HG03442 (cell line): ENCODE measurements around the gene LRP2.
"Not testable (repeated sequence)": the region's sequence is repeated elsewhere in the genome, so short reads cannot be mapped to it uniquely, and the experiment has no call there.

ENCODE experiments used
- ATAC-seq: cut with Tn5 transposase; IDR thresholded peaks from one replicate; pipeline ENCODE4 v1.9.1; 2021; ENCODE audit warnings: mild to moderate bottlenecking, moderate library complexity; ENCODE audit not compliant: unreplicated experiment

Gene LRP2

GRCh38 chr2:169362118-169362893, at the start of gene LRP2:
LRP2 (minus strand) TSS chr2:169362534; CDS start chr2:169362399, 135 bp downstream.
- ATAC-seq, result no peak

DNA sequence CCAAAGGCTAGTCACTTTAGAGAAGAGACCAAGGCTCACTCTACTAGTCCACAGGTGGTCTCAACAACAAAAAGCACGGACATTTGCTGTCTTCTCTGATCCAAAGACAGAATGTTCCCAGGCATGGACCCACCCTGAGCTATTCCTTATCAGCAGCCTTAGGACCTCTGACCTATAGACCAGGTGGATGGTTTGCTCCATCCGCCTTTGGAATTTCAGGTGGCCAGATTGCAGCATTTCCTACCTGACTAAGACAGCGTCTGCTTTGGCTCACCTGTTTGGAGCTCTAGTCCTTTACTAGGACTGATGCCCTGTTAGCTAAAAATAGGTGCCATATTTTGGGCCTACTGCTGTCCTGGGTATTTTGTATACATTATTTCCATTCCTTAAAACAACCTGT, 44.6 kb upstream of the LRP2 start:
- ATAC-seq, result no peak

DNA sequence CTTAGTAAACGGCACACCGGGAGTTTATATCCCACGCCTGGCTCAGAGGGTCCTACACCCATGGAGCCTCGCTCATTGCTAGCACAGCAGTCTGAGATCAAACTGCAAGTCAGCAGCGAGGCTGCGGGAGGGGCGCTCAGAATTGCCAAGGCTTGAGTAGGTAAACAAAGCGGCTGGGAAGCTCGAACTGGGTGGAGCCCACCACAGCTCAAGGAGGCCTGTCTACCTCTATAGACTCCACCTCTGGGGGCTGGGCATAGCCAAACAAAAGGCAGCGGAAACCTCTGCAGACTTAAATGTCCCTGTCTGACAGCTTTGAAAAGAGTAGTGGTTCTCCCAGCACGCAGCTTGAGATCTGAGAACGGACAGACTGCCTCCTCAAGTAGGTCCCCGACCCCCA, 37.2 kb upstream of the LRP2 start:
- ATAC-seq, result not testable (repeated sequence)

DNA sequence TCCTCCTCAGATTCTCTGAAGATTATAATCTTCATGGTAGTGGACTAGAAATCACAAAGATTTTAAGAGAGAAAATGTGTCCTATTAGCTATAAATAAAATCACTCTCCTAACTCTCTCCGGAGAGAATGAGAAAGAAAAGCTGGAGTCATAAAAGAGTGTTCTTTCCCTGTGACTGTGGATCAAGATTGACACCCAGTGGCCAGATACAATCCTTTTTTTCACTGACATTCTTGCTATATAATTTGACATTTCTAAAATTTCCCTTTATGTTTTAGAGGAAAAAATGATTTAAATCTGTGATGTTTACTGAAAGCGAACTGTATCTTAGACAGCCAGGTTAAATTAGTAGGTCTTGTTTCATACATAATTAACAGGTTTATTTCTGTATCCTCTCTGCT, 35.4 kb upstream of the LRP2 start:
- ATAC-seq, result no peak

DNA sequence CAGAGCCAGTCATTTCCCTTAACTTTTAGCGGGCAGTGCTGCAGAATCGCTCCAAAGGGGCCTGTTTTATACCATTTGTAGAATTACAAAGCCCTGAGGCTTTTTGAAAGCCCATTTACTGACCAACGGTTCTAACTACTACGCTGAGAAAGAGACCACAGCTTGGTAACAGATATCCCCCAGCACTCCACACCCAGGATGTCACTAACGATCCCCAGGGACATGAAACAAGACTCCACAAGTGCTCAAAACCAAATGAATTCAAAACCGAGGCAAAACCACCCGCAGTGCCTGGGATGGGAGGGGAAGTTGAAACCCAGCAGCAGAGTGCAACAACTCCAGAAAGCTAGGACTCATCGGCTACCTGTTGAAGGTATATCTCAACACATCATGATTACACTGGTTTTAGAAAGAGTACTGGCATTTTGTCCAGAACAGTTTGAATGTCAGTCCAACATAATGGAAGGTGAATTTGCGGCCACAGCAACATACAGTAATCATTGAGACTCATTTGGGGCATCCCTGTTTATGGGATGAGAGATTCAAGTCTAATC, 33.6 kb upstream of the LRP2 start:
- ATAC-seq, result no peak

- ATAC-seq, result peak; percentile 80
Measured at GRCh38 chr2:169393068-169393590, 30.8 kb upstream of the LRP2 start.

DNA sequence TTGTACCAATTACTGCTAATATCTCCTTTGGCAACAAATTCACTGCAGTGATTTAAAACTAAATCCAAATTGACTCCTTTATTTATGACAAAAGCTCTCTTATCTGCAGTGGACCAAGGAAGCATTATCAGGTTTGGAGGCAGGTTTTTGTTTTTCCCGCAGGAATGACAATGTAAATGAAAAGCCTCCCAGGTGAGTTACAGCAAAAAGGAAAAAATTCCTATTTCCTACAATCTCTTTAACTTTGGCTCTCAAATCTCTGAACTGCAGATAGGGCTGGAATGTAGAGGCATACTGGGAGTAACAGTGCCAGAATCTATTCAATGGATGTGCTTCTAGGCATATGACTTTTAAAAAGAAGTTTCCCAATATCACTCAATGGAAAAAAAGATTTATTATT, 28.9 kb upstream of the LRP2 start:
- no peak for ATAC-seq

DNA sequence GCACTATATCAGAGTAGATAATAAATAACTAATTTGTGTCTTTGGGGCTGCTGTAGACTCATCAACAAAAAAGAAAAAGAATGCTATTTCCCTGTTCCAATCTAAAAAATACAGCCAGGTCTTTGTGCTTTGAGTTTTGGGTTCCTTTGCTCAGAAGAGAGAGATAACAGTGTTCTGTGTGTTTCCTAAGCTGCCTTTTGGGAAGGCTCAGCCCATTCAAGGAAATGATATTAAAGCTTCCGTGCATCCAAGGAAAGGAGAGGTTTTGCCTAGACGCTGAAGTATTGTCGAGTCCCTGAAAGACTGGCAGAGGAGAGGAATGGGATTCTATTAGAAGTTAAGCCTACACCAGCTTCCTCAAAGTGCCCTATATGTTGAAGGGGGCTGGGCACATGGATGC, 25.8 kb upstream of the LRP2 start:
- no peak for ATAC-seq

DNA sequence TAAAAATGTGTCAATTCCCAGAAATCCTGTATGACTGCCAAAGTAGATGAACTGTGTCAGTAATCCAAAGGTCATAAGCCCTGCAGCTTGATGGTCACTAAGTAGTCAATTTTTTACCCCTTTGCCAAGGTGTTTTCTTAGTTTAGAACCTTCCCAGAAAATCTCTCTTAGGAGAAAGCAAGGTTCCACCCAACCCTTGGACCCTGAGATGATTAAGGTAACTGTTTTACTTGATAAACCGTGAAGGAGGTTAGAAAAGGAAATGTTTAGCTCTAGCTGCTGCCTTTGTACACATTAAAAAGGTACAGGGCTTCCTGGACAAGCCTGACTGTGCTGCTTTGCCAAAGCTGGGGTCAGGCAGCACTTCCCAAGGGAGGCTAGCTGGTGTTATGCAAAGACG, 24.4 kb upstream of the LRP2 start:
- no peak for ATAC-seq

DNA sequence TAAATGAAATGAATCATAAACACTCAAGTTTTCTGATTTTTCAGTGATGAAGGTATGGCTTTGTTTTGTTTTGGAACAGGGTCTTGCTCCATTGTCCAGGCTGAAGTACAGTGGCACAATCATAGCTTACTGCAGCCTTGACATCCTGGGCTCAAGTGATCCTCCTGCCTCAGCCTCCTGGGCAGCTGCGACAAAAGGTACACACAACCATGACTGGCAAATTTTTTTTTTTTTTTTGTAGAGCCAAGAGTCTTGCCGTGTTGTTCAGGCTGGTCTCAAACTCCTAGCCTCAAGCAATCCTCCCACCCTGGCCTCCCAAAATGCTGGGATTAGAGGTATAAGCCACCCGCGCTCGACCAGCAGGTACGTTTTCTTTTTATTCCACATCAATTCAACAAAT, 22.5 kb upstream of the LRP2 start:
- ATAC-seq, result no peak

GRCh38 chr2:169372561-169372960, 10.2 kb upstream of the LRP2 start:
- no peak for ATAC-seq

DNA sequence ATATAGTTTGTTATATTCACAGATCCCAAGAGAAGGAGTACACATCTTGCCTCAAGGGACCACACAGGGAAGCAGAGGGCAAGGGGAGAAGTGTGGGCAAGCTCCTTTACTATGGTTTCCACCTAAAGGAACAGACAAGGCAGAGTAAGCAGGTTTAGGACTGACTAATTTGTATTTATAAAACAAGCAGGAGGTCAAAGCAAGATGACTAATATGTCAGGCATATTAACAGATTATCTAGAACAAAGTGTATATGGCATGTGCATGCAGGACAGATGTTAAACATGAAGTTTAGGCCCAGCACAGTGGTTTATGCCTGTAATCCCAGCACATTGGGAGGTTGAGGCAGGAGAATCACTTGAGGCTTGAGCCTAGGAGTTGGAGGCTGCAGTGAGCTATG, 3.7 kb upstream of the LRP2 start:
- no peak for ATAC-seq

- peak; percentile 53 for ATAC-seq
Measured at GRCh38 chr2:169365029-169365480, 2.7 kb upstream of the LRP2 start.

DNA sequence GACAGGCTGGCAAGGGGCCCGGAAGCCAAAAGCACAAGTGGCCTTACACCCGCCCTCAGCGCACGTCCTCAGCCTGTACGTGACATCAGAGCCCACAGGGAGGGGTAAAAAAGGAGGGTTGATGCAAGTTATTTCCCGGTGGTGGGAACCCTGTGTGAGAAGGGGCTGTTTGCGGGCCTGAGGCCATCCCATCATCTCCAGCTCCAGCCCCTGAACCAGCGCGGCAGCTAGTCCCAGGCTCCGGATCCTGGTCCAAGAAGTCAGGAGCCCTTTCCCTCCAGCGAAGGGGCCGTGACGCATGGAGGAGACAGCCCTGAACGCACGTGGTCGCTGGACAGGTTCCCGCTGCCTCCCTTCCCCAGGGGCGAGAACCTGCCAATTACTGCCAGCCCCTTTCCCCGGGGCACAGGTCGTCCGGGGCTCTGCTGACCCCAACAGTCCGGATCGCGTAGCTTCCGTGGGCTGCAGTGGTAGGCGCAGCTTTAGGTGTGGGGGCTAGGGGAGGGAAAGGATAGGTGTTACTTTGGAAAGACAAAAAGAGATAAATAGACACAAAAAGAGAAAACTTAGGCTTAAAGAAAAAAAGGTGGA, 1.3 kb upstream of the LRP2 start:
- peak; percentile 48 for ATAC-seq

- ATAC-seq, result no peak
Measured at GRCh38 chr2:169362894-169363559, 693 bp upstream of the LRP2 start.

DNA sequence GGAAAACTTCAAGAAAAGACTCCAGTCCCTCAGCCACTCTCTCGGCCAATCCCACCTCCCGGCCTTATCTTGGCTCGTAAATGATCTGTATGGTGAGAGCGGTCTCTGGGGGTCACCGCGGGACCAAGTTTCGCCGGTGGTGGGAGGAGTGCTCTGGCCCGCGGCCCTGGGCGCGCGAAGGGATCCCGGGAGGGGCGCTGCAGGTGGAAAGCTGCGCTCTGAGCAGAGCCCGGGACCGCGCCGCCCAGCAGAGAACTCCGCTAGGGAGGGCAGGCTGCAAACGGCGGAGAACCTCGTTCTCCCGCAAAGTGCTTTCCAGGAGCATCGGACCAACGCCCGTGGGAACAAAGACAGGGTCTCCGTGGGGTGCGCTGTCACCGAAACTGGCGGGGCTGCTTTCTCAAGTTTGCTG, 622 bp downstream of the LRP2 start:
- no peak for ATAC-seq

DNA sequence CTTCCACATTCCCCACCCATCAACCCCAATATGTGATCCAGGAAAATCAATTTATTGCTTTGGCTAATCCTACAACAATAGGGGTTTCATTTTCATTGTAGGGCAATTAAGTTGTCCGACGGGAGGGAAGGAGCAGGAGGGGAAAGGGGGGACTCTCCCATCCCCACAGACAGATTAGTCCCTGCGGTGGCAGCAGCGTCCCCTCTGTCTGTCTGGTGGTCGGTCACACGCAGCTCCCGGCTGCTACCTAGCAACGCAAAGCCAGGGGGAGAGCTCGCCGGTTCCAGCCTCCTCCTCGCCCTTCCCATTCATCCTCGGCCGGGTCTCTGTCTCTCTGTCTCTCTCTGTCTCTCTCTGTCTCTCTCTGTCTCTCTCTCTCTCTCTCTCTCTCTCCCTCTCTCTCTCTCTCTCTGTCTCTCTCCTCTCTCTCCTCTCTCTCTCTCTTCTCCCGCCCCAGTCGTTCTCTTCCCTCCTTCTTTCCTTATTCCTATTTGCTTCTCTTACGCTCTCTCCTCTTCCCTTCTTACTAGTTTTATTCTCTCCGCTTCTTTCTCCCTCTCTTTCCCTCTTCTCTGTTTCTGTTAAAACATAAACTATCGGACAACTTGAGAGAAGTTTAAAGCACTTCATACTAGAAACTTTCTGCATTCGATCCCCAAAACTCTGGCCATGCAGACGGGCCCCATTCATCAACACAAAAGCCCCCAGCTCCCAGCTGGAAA, 1.2 kb downstream of the LRP2 start:
- ATAC-seq, result no peak

GRCh38 chr2:169358016-169358415, 4.3 kb downstream of the LRP2 start:
- ATAC-seq, result no peak

- ATAC-seq, result no peak
Measured at GRCh38 chr2:169354244-169354643, 8.1 kb downstream of the LRP2 start.

DNA sequence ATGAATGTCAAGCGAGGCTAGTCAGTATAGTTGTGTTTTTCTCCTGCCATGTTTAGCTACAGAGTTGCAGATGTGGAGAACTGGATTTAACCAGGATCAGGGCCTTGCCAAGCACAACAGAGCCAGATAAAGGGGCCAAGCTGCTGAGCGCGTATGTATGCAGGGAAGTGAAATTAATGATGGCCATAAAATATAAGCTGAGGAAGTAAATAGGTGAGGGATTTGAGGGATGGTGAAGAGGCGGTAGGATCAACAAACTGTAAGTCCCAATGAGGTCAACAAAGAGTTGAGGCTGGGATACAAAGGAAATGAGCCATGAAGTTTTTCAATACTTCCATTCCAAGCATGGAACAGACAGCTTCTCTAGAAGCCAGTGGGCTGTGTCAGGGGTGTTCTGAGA, 10.6 kb downstream of the LRP2 start:
- no peak for ATAC-seq

DNA sequence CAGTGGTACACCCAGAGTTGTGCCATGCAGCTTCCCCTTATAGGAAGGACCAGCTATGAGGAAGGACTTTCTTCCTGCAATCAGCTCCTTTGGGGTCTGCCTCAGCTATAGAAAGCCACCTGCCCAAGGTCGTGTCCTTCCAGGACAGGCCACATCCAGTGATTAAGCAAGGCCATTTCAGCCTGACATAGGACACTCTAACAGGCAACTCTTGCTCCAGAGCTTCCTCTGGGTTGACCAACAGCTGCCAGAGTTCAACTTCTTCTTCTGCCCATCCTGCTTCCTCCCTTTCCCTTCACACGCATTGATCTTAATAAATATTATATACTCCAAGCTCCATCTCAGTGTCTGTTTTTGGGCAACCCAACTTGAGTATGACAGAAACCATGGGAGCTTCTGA, 12.8 kb downstream of the LRP2 start:
- ATAC-seq, result no peak
